A549 (cell line): ENCODE data around the gene UQCR11. TPM values are rescaled to one million over a fixed set of nuclear protein-coding genes. Genes with fewer than 3 reads are reported as not detected.

ENCODE experiments used
- ATAC-seq, 2 experiments: fragments of 200-7000 bp in 1 of 2; fragments of >200 bp in 1 of 2; cut with Nextera tagmentation in 1 of 2; cut with Tn5 transposase in 1 of 2; 3 replicates each; pipeline versions ENCODE4 v1.8.0 to v1.9.1; 2018 to 2020; ENCODE audit warnings: mild to moderate bottlenecking in 1 of 2, moderate library complexity in 1 of 2
- CTCF ChIA-PET: fragments of 300-600 bp; sonication (Branson Sonifier 250); formaldehyde crosslinking; extraction: SDS; loops from one replicate; lab custom pipeline; 2021; ENCODE audit warnings: antibody characterized with exemption, inconsistent platforms; lab: Yijun Ruan, JAX
- POLR2A ChIA-PET: fragments of 350-600 bp; formaldehyde crosslinking; extraction: SDS; loops from one replicate; lab custom pipeline; 2021; ENCODE audit warnings: antibody characterized with exemption, inconsistent platforms; lab: Yijun Ruan, JAX
- DNase-seq, 2 experiments: peaks; one replicate each; pipeline versions ENCODE4 v3.0.0 to v3.0.0-alpha.2; 2011 to 2016; ENCODE audit warnings: low read depth in 1 of 2, low spot score in 1 of 2
- FAIRE-seq: peaks from 2 replicates; lab custom pipeline; 2011; peaks lifted over from hg19 to GRCh38; lab: Jason Lieb, UNC
- H3K27ac ChIP-seq, 2 experiments: fragments of >200 bp; sonication (Bioruptor Twin); formaldehyde crosslinking; 3 replicates each; pipeline ENCODE4 v1.5.1; 2016 to 2017
- H3K4me1 ChIP-seq: fragments of >200 bp; sonication (Bioruptor Twin); formaldehyde crosslinking; 3 replicates; pipeline ENCODE4 v1.6.1; 2016
- H3K4me2 ChIP-seq: fragments of >200 bp; sonication (Bioruptor Twin); formaldehyde crosslinking; 3 replicates; pipeline ENCODE4 v1.6.1; 2016
- H3K4me3 ChIP-seq: fragments of >200 bp; sonication (Bioruptor Twin); formaldehyde crosslinking; 3 replicates; pipeline ENCODE4 v1.5.1; 2016
- H3K9me3 ChIP-seq: fragments of >200 bp; sonication (Bioruptor Twin); formaldehyde crosslinking; 3 replicates; pipeline ENCODE4 v1.6.1; 2016
- BHLHE40 ChIP-seq: IDR thresholded peaks from 2 replicates; pipeline ENCODE4 v1.6.1; 2012; ENCODE audit warnings: low read depth, low read length, inconsistent platforms
- CBX8 ChIP-seq: fragments of 200-600 bp; sonication (generic); IDR thresholded peaks from 2 replicates; pipeline ENCODE4 v1.6.1; 2016
- CEBPB ChIP-seq, 2 experiments: fragments of >200 bp in 1 of 2; sonication (Bioruptor Twin) in 1 of 2; formaldehyde crosslinking in 1 of 2; IDR thresholded peaks; 2 replicates each; pipeline ENCODE4 v1.6.1; 2012 to 2016
- CHD2 ChIP-seq: fragments of 150-350 bp; IDR thresholded peaks from 2 replicates; pipeline ENCODE4 v1.6.1; 2014; ENCODE audit warnings: low read length; ENCODE audit not compliant: partially characterized antibody
- EP300 ChIP-seq, 2 experiments: fragments of >200 bp; sonication (Bioruptor Twin); formaldehyde crosslinking; IDR thresholded peaks; 2 replicates in 1 of 2; 3 replicates in 1 of 2; pipeline ENCODE4 v1.6.1; 2016 to 2017
- FOSB ChIP-seq: fragments of 250-450 bp; sonication (Bioruptor Pico); IDR thresholded peaks from 2 replicates; pipeline ENCODE4 v1.5.0; 2020; ENCODE audit warnings: mild to moderate bottlenecking, moderate library complexity
- FOSL2 ChIP-seq, 2 experiments: fragments of 450-650 bp in 1 of 2; fragments of >200 bp in 1 of 2; sonication (Bioruptor Twin) in 1 of 2; formaldehyde crosslinking; IDR thresholded peaks; 2 replicates each; pipeline versions ENCODE4 v1.5.0 to v1.6.1; 2016 to 2020; ENCODE audit warnings: mild to moderate bottlenecking in 1 of 2, moderate library complexity in 1 of 2
- FOXS1 ChIP-seq: fragments of 250-450 bp; sonication (Bioruptor Pico); IDR thresholded peaks from 2 replicates; pipeline ENCODE4 v1.5.0; 2020; ENCODE audit warnings: mild to moderate bottlenecking, moderate library complexity
- HEYL ChIP-seq: fragments of 250-450 bp; sonication (Bioruptor Pico); IDR thresholded peaks from 2 replicates; pipeline ENCODE4 v1.8.0; 2021; ENCODE audit warnings: mild to moderate bottlenecking, moderate library complexity
- HOXB5 ChIP-seq: fragments of 250-450 bp; sonication (Bioruptor Pico); IDR thresholded peaks from 2 replicates; pipeline ENCODE4 v1.5.0; 2020; ENCODE audit warnings: mild to moderate bottlenecking, moderate library complexity
- JUNB ChIP-seq: fragments of >200 bp; sonication (Bioruptor Twin); formaldehyde crosslinking; IDR thresholded peaks from 2 replicates; pipeline ENCODE4 v1.6.1; 2016
- NFE2L2 ChIP-seq: fragments of 150-350 bp; conservative IDR thresholded peaks from 2 replicates; pipeline ENCODE4 v1.6.1; 2014; ENCODE audit warnings: low read length
- NPAS2 ChIP-seq: fragments of 250-450 bp; sonication (Bioruptor Pico); IDR thresholded peaks from 2 replicates; pipeline ENCODE4 v1.8.0; 2022; ENCODE audit warnings: mild to moderate bottlenecking, moderate library complexity, borderline replicate concordance
- NR3C1 ChIP-seq: fragments of >200 bp; sonication (Bioruptor Twin); formaldehyde crosslinking; IDR thresholded peaks from 3 replicates; pipeline ENCODE4 v1.6.1; 2017
- PHF8 ChIP-seq: fragments of 200-600 bp; sonication (generic); IDR thresholded peaks from 2 replicates; pipeline ENCODE4 v1.6.1; 2016; ENCODE audit warnings: low read depth, mild to moderate bottlenecking, antibody characterized with exemption, moderate library complexity, borderline replicate concordance
- POLR2A ChIP-seq: IDR thresholded peaks from 2 replicates; pipeline ENCODE4 v1.6.1; 2012; ENCODE audit warnings: mild to moderate bottlenecking, low read length
- POLR2AphosphoS2 ChIP-seq: conservative IDR thresholded peaks from 2 replicates; pipeline ENCODE4 v1.6.1; 2012; ENCODE audit warnings: low read length, improper control_type of control experiment, inconsistent platforms
- RARB ChIP-seq: fragments of 250-450 bp; sonication (Bioruptor Pico); IDR thresholded peaks from 2 replicates; pipeline ENCODE4 v1.8.0; 2021; ENCODE audit warnings: mild to moderate bottlenecking, moderate library complexity
- RFX5 ChIP-seq: fragments of 450-650 bp; IDR thresholded peaks from 2 replicates; pipeline ENCODE4 v1.7.1; 2014; ENCODE audit warnings: antibody characterized with exemption, mild to moderate bottlenecking, moderate library complexity
- RNF2 ChIP-seq: fragments of 200-600 bp; sonication (generic); IDR thresholded peaks from 2 replicates; pipeline ENCODE4 v1.6.1; 2016; ENCODE audit warnings: low read depth, mild to moderate bottlenecking, antibody characterized with exemption, moderate library complexity, borderline replicate concordance
- SREBF2 ChIP-seq: fragments of 450-650 bp; IDR thresholded peaks from 2 replicates; pipeline ENCODE4 v1.6.1; 2014; ENCODE audit warnings: mild to moderate bottlenecking, moderate library complexity
- TFCP2L1 ChIP-seq: fragments of 250-450 bp; sonication (Bioruptor Pico); IDR thresholded peaks from 2 replicates; pipeline ENCODE4 v1.5.0; 2021; ENCODE audit warnings: mild to moderate bottlenecking
- ZC3H11A ChIP-seq: fragments of 450-650 bp; IDR thresholded peaks from 2 replicates; pipeline ENCODE4 v1.6.1; 2014; ENCODE audit warnings: antibody characterized with exemption, mild to moderate bottlenecking
- ZFP36 ChIP-seq: fragments of 450-650 bp; IDR thresholded peaks from 2 replicates; pipeline ENCODE4 v1.6.1; 2014; ENCODE audit warnings: borderline replicate concordance; ENCODE audit not compliant: partially characterized antibody
- WGBS: methylation state at CpG from one replicate; pipeline ENCODE4 v1.1.6; 2017; ENCODE audit errors: missing lambda C conversion rate; 5-methylcytosine and 5-hydroxymethylcytosine counted together
- polyA plus RNA-seq, 4 experiments: library from polyadenylated mRNA; depleted of rRNA in 3 of 4; stranded (reverse); fragments of >200 nt; fragmentation: RNase III in 1 of 4; extraction: RNeasy Plus Mini Kit Qiagen cat#74134 plus additional on column Dnase treatment in 1 of 4; gene quantifications; 2 replicates in 3 of 4; 3 replicates in 1 of 4; pipeline ENCODE4 v1.2.3, GENCODE V29; 2011 to 2017
- TF ChIP-seq, protein P1 (sequence below): fragments of 250-450 bp; sonication (Bioruptor Pico); IDR thresholded peaks from 2 replicates; pipeline ENCODE4 v1.5.0; 2020; ENCODE audit warnings: low read depth, mild to moderate bottlenecking, moderate library complexity
- TF ChIP-seq, protein P2 (sequence below): fragments of 250-450 bp; sonication (Bioruptor Pico); IDR thresholded peaks from 2 replicates; pipeline ENCODE4 v1.5.0; 2021; ENCODE audit warnings: mild to moderate bottlenecking, moderate library complexity, borderline replicate concordance
- TF ChIP-seq, protein P3 (sequence below): IDR thresholded peaks from 2 replicates; pipeline ENCODE4 v1.6.1; 2012; ENCODE audit warnings: low read depth, borderline replicate concordance
- TF ChIP-seq, protein P4 (sequence below): fragments of >200 bp; sonication (Bioruptor Twin); formaldehyde crosslinking; IDR thresholded peaks from 3 replicates; pipeline ENCODE4 v1.5.1; 2016
- TF ChIP-seq, protein P5 (sequence below): IDR thresholded peaks from 2 replicates; pipeline ENCODE4 v1.6.1; 2012
- TF ChIP-seq, protein P6 (sequence below): fragments of >200 bp; sonication (Bioruptor Twin); formaldehyde crosslinking; IDR thresholded peaks from 2 replicates; pipeline ENCODE4 v1.6.1; 2016

Gene UQCR11
- polyA plus RNA-seq, 2 of the 4 experiments (the other 2 are of a cell fraction), result 111 to 152 TPM

DNA sequence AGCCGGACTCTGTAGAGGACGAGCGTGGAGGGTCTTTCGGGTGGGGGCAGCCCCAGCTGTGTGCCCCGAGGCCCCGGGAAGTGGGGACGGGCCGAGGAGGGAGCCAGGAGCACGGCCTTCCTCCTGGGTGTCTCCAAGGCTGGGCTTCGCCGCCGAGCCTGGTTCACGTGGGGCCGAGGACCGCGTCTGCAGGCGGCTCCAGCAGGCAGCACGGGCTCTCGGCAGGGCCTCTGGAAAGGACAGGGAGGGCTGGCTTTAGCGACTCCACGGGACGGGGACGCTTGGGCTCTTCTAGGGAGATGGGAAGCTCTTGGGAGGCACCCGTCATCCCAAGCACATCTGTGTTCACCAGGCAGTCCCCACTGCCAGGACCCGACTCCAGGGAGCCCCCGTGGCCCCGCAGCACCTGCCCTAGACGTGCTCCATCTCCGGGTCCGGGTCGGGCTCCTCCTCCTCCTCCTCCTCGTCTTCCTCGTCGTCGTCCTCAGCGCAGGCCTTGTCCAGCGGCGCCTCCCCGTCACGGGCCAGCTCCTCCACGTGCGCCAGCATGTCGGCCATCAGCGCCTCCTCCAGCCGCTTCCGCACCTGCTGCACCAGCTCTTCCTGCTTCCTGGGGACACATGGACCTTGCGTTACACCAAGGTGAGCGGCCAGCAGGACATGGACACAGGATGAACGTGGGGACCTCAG lies 27.2 kb downstream of the UQCR11 start:
- ChIA-PET POLR2A (no interaction called here), CTCF (interaction anchor here (2.0 kb wide), 1 partner anchor 32 kb away, joined by 7 read pairs; no protein-coding TSS in a partner anchor)
- TF ChIP-seq, protein P1, sequence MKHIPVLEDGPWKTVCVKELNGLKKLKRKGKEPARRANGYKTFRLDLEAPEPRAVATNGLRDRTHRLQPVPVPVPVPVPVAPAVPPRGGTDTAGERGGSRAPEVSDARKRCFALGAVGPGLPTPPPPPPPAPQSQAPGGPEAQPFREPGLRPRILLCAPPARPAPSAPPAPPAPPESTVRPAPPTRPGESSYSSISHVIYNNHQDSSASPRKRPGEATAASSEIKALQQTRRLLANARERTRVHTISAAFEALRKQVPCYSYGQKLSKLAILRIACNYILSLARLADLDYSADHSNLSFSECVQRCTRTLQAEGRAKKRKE (CRISPR knock-in tag), result no peak
- TF ChIP-seq, protein P2, sequence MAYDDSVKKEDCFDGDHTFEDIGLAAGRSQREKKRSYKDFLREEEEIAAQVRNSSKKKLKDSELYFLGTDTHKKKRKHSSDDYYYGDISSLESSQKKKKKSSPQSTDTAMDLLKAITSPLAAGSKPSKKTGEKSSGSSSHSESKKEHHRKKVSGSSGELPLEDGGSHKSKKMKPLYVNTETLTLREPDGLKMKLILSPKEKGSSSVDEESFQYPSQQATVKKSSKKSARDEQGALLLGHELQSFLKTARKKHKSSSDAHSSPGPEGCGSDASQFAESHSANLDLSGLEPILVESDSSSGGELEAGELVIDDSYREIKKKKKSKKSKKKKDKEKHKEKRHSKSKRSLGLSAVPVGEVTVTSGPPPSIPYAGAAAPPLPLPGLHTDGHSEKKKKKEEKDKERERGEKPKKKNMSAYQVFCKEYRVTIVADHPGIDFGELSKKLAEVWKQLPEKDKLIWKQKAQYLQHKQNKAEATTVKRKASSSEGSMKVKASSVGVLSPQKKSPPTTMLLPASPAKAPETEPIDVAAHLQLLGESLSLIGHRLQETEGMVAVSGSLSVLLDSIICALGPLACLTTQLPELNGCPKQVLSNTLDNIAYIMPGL, result no peak
- TF ChIP-seq POLR2AphosphoS2 (no peak), JUNB (no peak), NFE2L2 (no peak), RFX5 (no peak), NR3C1 (no peak), EP300 (IDR thresholded peaks at IDR 0.05) (no peak), TFCP2L1 (CRISPR knock-in tag) (no peak), ZC3H11A (no peak), PHF8 (no peak), HEYL (CRISPR knock-in tag) (no peak), FOSL2 (IDR thresholded peaks at IDR 0.05) (no peak), FOSL2 (CRISPR knock-in tag; IDR thresholded peaks at IDR 0.05) (no peak), RNF2 (no peak), CBX8 (no peak), RARB (CRISPR knock-in tag) (no peak), POLR2A (no peak), FOSB (CRISPR knock-in tag) (no peak), BHLHE40 (no peak)
- TF ChIP-seq, protein P3, sequence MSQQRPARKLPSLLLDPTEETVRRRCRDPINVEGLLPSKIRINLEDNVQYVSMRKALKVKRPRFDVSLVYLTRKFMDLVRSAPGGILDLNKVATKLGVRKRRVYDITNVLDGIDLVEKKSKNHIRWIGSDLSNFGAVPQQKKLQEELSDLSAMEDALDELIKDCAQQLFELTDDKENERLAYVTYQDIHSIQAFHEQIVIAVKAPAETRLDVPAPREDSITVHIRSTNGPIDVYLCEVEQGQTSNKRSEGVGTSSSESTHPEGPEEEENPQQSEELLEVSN, result no peak
- no peak overlapping the region for H3K4me2 ChIP-seq
- no peak for DNase-seq
- no peak overlapping the region for H3K27ac ChIP-seq
- no peak for FAIRE-seq
- no peak; a peak in 1 of 6 replicates for ATAC-seq
- WGBS, result 94% methylated on average over 40 of the region's 49 CpGs
- no peaks in the 10 kb centered on the region for H3K4me1 ChIP-seq
- no peaks in the 10 kb centered on the region for H3K9me3 ChIP-seq
- H3K4me3 ChIP-seq, result no peak overlapping the region

DNA sequence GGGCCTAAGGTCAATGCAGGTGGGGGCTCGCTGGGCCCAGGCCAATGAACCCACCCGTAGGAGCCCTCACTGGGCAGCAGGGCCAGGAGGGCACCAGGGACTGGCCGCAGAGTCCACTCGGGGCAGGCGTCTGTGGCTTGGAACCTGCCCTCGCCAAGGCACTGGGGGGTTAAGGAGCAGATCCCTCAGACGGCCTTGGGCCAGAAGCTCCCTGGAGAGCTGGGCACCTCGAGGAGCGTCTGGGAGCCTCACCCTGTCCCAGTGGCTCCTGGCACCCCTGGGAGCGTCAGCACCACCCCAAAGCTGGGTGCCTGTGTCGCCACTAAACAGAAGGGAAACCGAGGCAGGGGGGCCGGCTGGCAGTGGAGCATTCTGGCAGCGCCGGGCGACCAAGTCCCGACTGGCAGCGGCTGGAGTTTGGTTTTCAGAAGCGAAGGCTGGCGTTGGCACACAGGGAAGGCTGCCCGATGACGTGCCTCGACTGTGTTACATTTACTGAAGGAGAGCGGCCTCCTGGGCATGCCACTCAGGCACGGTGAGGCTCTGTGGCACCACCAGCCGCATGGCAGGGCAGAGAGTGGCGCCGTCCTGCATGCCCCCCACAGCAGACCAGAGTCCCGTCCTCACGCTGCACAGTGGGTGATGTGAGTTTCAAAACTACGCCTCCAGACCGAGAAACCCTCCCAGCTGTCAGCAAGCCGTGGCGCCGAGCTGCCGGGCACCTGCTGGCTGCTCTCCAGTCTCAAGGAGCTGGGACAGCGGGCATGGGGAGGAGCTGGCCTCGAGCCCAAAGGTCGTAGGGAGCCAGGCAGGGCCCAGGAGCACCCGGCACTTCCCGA lies 28.0 kb downstream of the UQCR11 start:
- Histone ChIP-seq H3K27ac (no peak overlapping the region), H3K4me1 (no peaks in the 10 kb centered on the region), H3K4me2 (no peak overlapping the region), H3K9me3 (no peaks in the 10 kb centered on the region), H3K4me3 (no peak overlapping the region)
- DNase-seq (no peak), FAIRE-seq (no peak), ATAC-seq (peak in 1 of 2 experiments; percentile 12; a peak in 3 of 6 replicates)
- ChIA-PET POLR2A (interaction anchor here (0.6 kb wide), 1 partner anchor 11 kb away, joined by 3 read pairs; no protein-coding TSS in a partner anchor), CTCF (interaction anchor here (1.5 to 2.0 kb wide), 2 partner anchors 14 to 31 kb away, joined by 5 to 7 read pairs; no protein-coding TSS in a partner anchor)
- WGBS, result 85% methylated on average over 32 of the region's 41 CpGs
- TF ChIP-seq HOXB5 (no peak), EP300 (IDR thresholded peaks at IDR 0.05) (no peak), ZC3H11A (no peak), SREBF2 (no peak), NPAS2 (CRISPR knock-in tag) (no peak), FOXS1 (CRISPR knock-in tag) (no peak), CEBPB (IDR thresholded peaks at IDR 0.05) (no peak), FOSL2 (IDR thresholded peaks at IDR 0.05) (no peak), FOSL2 (CRISPR knock-in tag; IDR thresholded peaks at IDR 0.05) (no peak), ZFP36 (no peak), CHD2 (no peak)
- TF ChIP-seq, protein P4, sequence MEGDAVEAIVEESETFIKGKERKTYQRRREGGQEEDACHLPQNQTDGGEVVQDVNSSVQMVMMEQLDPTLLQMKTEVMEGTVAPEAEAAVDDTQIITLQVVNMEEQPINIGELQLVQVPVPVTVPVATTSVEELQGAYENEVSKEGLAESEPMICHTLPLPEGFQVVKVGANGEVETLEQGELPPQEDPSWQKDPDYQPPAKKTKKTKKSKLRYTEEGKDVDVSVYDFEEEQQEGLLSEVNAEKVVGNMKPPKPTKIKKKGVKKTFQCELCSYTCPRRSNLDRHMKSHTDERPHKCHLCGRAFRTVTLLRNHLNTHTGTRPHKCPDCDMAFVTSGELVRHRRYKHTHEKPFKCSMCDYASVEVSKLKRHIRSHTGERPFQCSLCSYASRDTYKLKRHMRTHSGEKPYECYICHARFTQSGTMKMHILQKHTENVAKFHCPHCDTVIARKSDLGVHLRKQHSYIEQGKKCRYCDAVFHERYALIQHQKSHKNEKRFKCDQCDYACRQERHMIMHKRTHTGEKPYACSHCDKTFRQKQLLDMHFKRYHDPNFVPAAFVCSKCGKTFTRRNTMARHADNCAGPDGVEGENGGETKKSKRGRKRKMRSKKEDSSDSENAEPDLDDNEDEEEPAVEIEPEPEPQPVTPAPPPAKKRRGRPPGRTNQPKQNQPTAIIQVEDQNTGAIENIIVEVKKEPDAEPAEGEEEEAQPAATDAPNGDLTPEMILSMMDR, result no peak
- TF ChIP-seq, protein P5, sequence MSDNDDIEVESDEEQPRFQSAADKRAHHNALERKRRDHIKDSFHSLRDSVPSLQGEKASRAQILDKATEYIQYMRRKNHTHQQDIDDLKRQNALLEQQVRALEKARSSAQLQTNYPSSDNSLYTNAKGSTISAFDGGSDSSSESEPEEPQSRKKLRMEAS, result no peak
- TF ChIP-seq, protein P6, sequence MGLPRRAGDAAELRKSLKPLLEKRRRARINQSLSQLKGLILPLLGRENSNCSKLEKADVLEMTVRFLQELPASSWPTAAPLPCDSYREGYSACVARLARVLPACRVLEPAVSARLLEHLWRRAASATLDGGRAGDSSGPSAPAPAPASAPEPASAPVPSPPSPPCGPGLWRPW, result no peak
